ENCODE measurements around the gene BDKRB2. TPM values are rescaled to one million over a fixed set of nuclear protein-coding genes. Genes with fewer than 3 reads are reported as not detected.
A peak's percentile ranks its signal among the peaks of the same experiment; 100 is the strongest.

BDKRB2 gene
- total and polyA plus RNA-seq, 4 experiments from 2014 or later, result not detected

GRCh38 chr14:96217376-96217913, 12.8 kb downstream of the BDKRB2 start:
- no peaks in the 10 kb centered on the region for H3K36me3 ChIP-seq (ENCODE audit: insufficient read depth, low read length)
- no peak for DNase-seq
- H3K27me3 ChIP-seq (ENCODE audit: insufficient read depth, low read length), result no peaks in the 10 kb centered on the region
- no peak overlapping the region for H3K4me3 Mint-ChIP-seq
- POLR2A ChIA-PET (ENCODE audit: partially characterized antibody), result no interaction called here
- H3K27ac Mint-ChIP-seq, result no peak overlapping the region
- no peaks in the 10 kb centered on the region for H3K4me1 ChIP-seq (ENCODE audit: insufficient read depth, low read length)
- no peak overlapping the region for H3K27ac ChIP-seq (ENCODE audit: low read depth, low read length)
- peaks cover 0 to 2% of the 10 kb centered on the region in 2 donors for H3K36me3 Mint-ChIP-seq
- peaks cover 5 to 11% of the 10 kb centered on the region in 2 donors for H3K27me3 Mint-ChIP-seq
- CTCF ChIA-PET (ENCODE audit: partially characterized antibody), result no interaction called here
- H3K4me3 ChIP-seq (ENCODE audit: low read length in 2 of 2), result no peak overlapping the region
- H3K9me3 Mint-ChIP-seq, result peaks cover 0 to 10% (median 2%) of the 10 kb centered on the region in 8 donors
- no peaks in the 10 kb centered on the region for H3K4me1 Mint-ChIP-seq
- H3K9me3 ChIP-seq (ENCODE audit: control insufficient read depth in 1 of 2, low read length in 2 of 2), result no peaks in the 10 kb centered on the region
- intact Hi-C loops (cut with micrococcal nuclease), result no loop called here

- H3K4me1 Mint-ChIP-seq, result no peaks in the 10 kb centered on the region
- ChIA-PET CTCF (ENCODE audit: partially characterized antibody) (no interaction called here), POLR2A (ENCODE audit: partially characterized antibody) (no interaction called here)
- Histone ChIP-seq H3K27me3 (ENCODE audit: insufficient read depth, low read length) (no peaks in the 10 kb centered on the region), H3K4me3 (ENCODE audit: low read length in 2 of 2) (no peak overlapping the region), H3K9me3 (ENCODE audit: control insufficient read depth in 1 of 2, low read length in 2 of 2) (no peaks in the 10 kb centered on the region), H3K36me3 (ENCODE audit: insufficient read depth, low read length) (no peaks in the 10 kb centered on the region), H3K27ac (ENCODE audit: low read depth, low read length) (no peak overlapping the region), H3K4me1 (ENCODE audit: insufficient read depth, low read length) (no peaks in the 10 kb centered on the region)
- no peaks in the 10 kb centered on the region for H3K36me3 Mint-ChIP-seq
- intact Hi-C loops (cut with micrococcal nuclease), result no loop called here
- no peak for DNase-seq
- H3K27ac Mint-ChIP-seq, result no peak overlapping the region
- H3K27me3 Mint-ChIP-seq, result peaks cover 6 to 11% of the 10 kb centered on the region in 2 donors
- H3K4me3 Mint-ChIP-seq, result no peak overlapping the region
- peaks cover 0 to 1% (median 0%) of the 10 kb centered on the region in 8 donors for H3K9me3 Mint-ChIP-seq
These were observed 16.5 kb downstream of the BDKRB2 start for GRCh38 chr14:96221109-96221650.

- CTCF ChIA-PET (ENCODE audit: partially characterized antibody), result interaction anchor here (0.9 kb wide), 1 partner anchor 9 kb away, joined by 3 read pairs; no protein-coding TSS in a partner anchor
- Histone ChIP-seq H3K4me1 (ENCODE audit: insufficient read depth, low read length) (no peaks in the 10 kb centered on the region), H3K4me3 (ENCODE audit: low read length in 2 of 2) (no peak overlapping the region), H3K36me3 (ENCODE audit: insufficient read depth, low read length) (no peaks in the 10 kb centered on the region), H3K27ac (ENCODE audit: low read depth, low read length) (no peak overlapping the region), H3K9me3 (ENCODE audit: control insufficient read depth in 1 of 2, low read length in 2 of 2) (no peaks in the 10 kb centered on the region), H3K27me3 (ENCODE audit: insufficient read depth, low read length) (no peaks in the 10 kb centered on the region)
- POLR2A ChIA-PET (ENCODE audit: partially characterized antibody), result no interaction called here
- no peak for DNase-seq
- peaks cover 6 to 11% of the 10 kb centered on the region in 2 donors for H3K27me3 Mint-ChIP-seq
- H3K27ac Mint-ChIP-seq, result no peak overlapping the region
- no peak overlapping the region for H3K4me3 Mint-ChIP-seq
- no peaks in the 10 kb centered on the region for H3K36me3 Mint-ChIP-seq
- intact Hi-C loops (cut with micrococcal nuclease), result no loop called here
- peaks cover 0 to 1% (median 0%) of the 10 kb centered on the region in 8 donors for H3K9me3 Mint-ChIP-seq
- H3K4me1 Mint-ChIP-seq, result no peaks in the 10 kb centered on the region
These were observed 17.2 kb downstream of the BDKRB2 start for GRCh38 chr14:96221841-96222240.

DNA sequence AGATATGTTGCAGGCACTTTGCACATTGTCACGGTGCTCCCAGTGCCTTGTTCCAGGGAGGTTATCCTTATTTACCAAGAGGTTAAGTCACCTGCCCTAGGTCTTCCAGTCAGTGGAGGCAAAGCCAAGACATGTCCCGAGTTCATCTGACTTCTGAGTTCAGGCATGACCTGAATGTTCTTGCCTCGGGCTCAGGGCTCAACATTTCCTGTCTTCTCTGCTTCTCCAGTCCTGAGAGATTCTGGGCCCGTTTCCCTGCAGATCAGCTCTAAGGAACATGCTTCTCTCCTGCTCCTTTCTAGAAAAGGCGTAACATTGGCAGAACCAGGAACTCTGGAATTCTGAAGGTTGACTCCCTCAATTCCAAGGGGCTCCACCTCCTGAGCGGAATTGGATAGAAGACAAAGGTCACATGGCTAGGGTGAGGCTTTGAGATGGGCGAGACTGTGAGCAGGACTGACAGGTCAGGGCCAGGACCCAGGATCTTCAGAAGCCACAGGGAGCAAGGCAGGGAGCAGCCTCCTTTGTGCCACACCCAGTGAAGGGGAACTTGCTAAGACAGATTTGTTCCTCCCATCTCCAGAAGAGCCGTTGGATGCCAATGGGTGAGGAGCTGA, 19.9 kb downstream of the BDKRB2 start:
- peaks cover 0 to 8% (median 4%) of the 10 kb centered on the region in 8 donors for H3K9me3 Mint-ChIP-seq
- H3K27me3 Mint-ChIP-seq, result peaks cover 5 to 13% of the 10 kb centered on the region in 2 donors
- H3K4me1 ChIP-seq (ENCODE audit: insufficient read depth, low read length), result no peaks in the 10 kb centered on the region
- POLR2A ChIA-PET (ENCODE audit: partially characterized antibody), result no interaction called here
- DNase-seq, result no peak
- no peak overlapping the region for H3K4me3 Mint-ChIP-seq
- H3K27ac Mint-ChIP-seq, result peak overlapping the region in 1 of 7 donors; percentile 26
- H3K36me3 ChIP-seq (ENCODE audit: insufficient read depth, low read length), result no peaks in the 10 kb centered on the region
- no peaks in the 10 kb centered on the region for H3K27me3 ChIP-seq (ENCODE audit: insufficient read depth, low read length)
- intact Hi-C loops (cut with micrococcal nuclease), result no loop called here
- no peak overlapping the region for H3K4me3 ChIP-seq (ENCODE audit: low read length in 2 of 2)
- H3K4me1 Mint-ChIP-seq, result no peaks in the 10 kb centered on the region
- no peaks in the 10 kb centered on the region for H3K9me3 ChIP-seq (ENCODE audit: control insufficient read depth in 1 of 2, low read length in 2 of 2)
- no peak overlapping the region for H3K27ac ChIP-seq (ENCODE audit: low read depth, low read length)
- CTCF ChIA-PET (ENCODE audit: partially characterized antibody), result no interaction called here
- no peaks in the 10 kb centered on the region for H3K36me3 Mint-ChIP-seq

- H3K27ac Mint-ChIP-seq, result no peak overlapping the region
- Histone ChIP-seq H3K4me1 (ENCODE audit: insufficient read depth, low read length) (no peaks in the 10 kb centered on the region), H3K27ac (ENCODE audit: low read depth, low read length) (no peak overlapping the region), H3K9me3 (ENCODE audit: control insufficient read depth in 1 of 2, low read length in 2 of 2) (no peaks in the 10 kb centered on the region), H3K36me3 (ENCODE audit: insufficient read depth, low read length) (no peaks in the 10 kb centered on the region), H3K27me3 (ENCODE audit: insufficient read depth, low read length) (no peaks in the 10 kb centered on the region), H3K4me3 (ENCODE audit: low read length in 2 of 2) (no peak overlapping the region)
- no peak overlapping the region for H3K4me3 Mint-ChIP-seq
- peaks cover 0 to 7% (median 4%) of the 10 kb centered on the region in 8 donors for H3K9me3 Mint-ChIP-seq
- CTCF ChIA-PET (ENCODE audit: partially characterized antibody), result no interaction called here
- H3K4me1 Mint-ChIP-seq, result no peaks in the 10 kb centered on the region
- peaks cover 5 to 13% of the 10 kb centered on the region in 2 donors for H3K27me3 Mint-ChIP-seq
- no peak for DNase-seq
- intact Hi-C loops (cut with micrococcal nuclease), result no loop called here
- POLR2A ChIA-PET (ENCODE audit: partially characterized antibody), result no interaction called here
- no peaks in the 10 kb centered on the region for H3K36me3 Mint-ChIP-seq
These were observed 20.6 kb downstream of the BDKRB2 start for GRCh38 chr14:96225213-96225612.

GRCh38 chr14:96225745-96226151, 21.1 kb downstream of the BDKRB2 start:
- Mint-ChIP-seq H3K27ac (no peak overlapping the region), H3K4me1 (no peaks in the 10 kb centered on the region), H3K4me3 (no peak overlapping the region), H3K27me3 (peaks cover 5 to 10% of the 10 kb centered on the region in 2 donors), H3K9me3 (peaks cover 0 to 7% (median 4%) of the 10 kb centered on the region in 8 donors), H3K36me3 (no peaks in the 10 kb centered on the region)
- H3K36me3 ChIP-seq (ENCODE audit: insufficient read depth, low read length), result no peaks in the 10 kb centered on the region
- ChIA-PET POLR2A (ENCODE audit: partially characterized antibody) (no interaction called here), CTCF (ENCODE audit: partially characterized antibody) (no interaction called here)
- no peaks in the 10 kb centered on the region for H3K4me1 ChIP-seq (ENCODE audit: insufficient read depth, low read length)
- H3K9me3 ChIP-seq (ENCODE audit: control insufficient read depth in 1 of 2, low read length in 2 of 2), result no peaks in the 10 kb centered on the region
- DNase-seq, result no peak
- no peaks in the 10 kb centered on the region for H3K27me3 ChIP-seq (ENCODE audit: insufficient read depth, low read length)
- intact Hi-C loops (cut with micrococcal nuclease), result no loop called here
- no peak overlapping the region for H3K27ac ChIP-seq (ENCODE audit: low read depth, low read length)
- no peak overlapping the region for H3K4me3 ChIP-seq (ENCODE audit: low read length in 2 of 2)

DNA sequence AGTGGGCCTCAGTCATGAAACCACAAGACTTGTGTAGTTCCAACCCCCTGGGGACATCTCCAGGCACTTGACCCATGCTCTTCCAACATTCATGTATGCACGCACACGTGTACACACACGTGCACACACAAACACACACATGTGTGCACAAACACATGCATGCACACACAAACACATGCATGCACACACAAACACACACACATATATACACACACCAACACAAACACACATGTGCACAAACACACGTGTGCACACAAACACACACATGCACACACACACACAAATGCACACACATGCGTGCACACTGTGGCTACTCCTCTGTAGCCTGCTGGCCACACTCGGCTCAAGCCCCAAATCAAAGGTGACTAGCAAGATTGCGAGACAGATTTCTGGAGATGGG, 22.8 kb downstream of the BDKRB2 start:
- H3K36me3 Mint-ChIP-seq, result no peaks in the 10 kb centered on the region
- Histone ChIP-seq H3K4me1 (ENCODE audit: insufficient read depth, low read length) (no peaks in the 10 kb centered on the region), H3K27me3 (ENCODE audit: insufficient read depth, low read length) (no peaks in the 10 kb centered on the region), H3K4me3 (ENCODE audit: low read length in 2 of 2) (no peak overlapping the region), H3K27ac (ENCODE audit: low read depth, low read length) (no peak overlapping the region), H3K36me3 (ENCODE audit: insufficient read depth, low read length) (no peaks in the 10 kb centered on the region), H3K9me3 (ENCODE audit: control insufficient read depth in 1 of 2, low read length in 2 of 2) (no peaks in the 10 kb centered on the region)
- no peak overlapping the region for H3K4me3 Mint-ChIP-seq
- peaks cover 1 to 2% of the 10 kb centered on the region in 2 donors for H3K27me3 Mint-ChIP-seq
- intact Hi-C loops (cut with micrococcal nuclease), result no loop called here
- no peaks in the 10 kb centered on the region for H3K4me1 Mint-ChIP-seq
- peaks cover 0 to 7% (median 4%) of the 10 kb centered on the region in 8 donors for H3K9me3 Mint-ChIP-seq
- ChIA-PET CTCF (ENCODE audit: partially characterized antibody) (no interaction called here), POLR2A (ENCODE audit: partially characterized antibody) (no interaction called here)
- no peak for DNase-seq
- H3K27ac Mint-ChIP-seq, result no peak overlapping the region

Data from CD4-positive, alpha-beta memory T cell (primary cell).